Measurements from ENCODE around the gene CWF19L2. TPM values are rescaled to one million over a fixed set of nuclear protein-coding genes. Genes with fewer than 3 reads are reported as not detected.

CWF19L2 gene
- total RNA-seq, 2 experiments from 2014 or later, result 13.4 to 21.4 TPM

GRCh38 chr11:107387666-107388065, 70.0 kb downstream of the CWF19L2 start:
- no peak for TF ChIP-seq EZH2phosphoT487 (IDR thresholded peaks at IDR 0.05; ENCODE audit: borderline replicate concordance, low read depth, low read length)
- TF ChIP-seq CTCF (conservative IDR thresholded peaks at IDR 0.05; ENCODE audit: low read length), result no peak
- ChIA-PET CTCF (ENCODE audit: unreplicated experiment) (no interaction called here), POLR2A (interaction anchor here (0.7 kb wide), 1 partner anchor 901 kb away, joined by 3 read pairs; no protein-coding TSS in a partner anchor)
- no peak for DNase-seq (ENCODE audit: low spot score)
- H3K27ac ChIP-seq (ENCODE audit: low read depth, low read length, poor library complexity, severe bottlenecking), result no peak overlapping the region
- intact Hi-C loops (cut with micrococcal nuclease; ENCODE audit: unreplicated experiment), result no loop called here
- H3K4me3 ChIP-seq (ENCODE audit: low read depth, low read length, poor library complexity, severe bottlenecking), result no peak overlapping the region
- no peaks in the 10 kb centered on the region for H3K79me2 ChIP-seq (ENCODE audit: insufficient read depth, low read depth, low read length)
- H3K36me3 ChIP-seq (ENCODE audit: insufficient read depth, low read length), result peaks cover 39% of the 10 kb centered on the region
- H3K9me2 ChIP-seq (ENCODE audit: insufficient read depth, low read length), result no peaks in the 10 kb centered on the region
- no TSS peak for BruUV-seq (replicated peaks)
- no peak overlapping the region for H2AFZ ChIP-seq (ENCODE audit: low read length)
- H4K20me1 ChIP-seq (ENCODE audit: insufficient read depth, low read length), result no peaks in the 10 kb centered on the region
- H3K4me2 ChIP-seq (ENCODE audit: low read length), result no peak overlapping the region
- H3K9me3 ChIP-seq (ENCODE audit: low read length), result no peaks in the 10 kb centered on the region
- no peaks in the 10 kb centered on the region for H3K4me1 ChIP-seq (ENCODE audit: insufficient read depth, low read length, poor library complexity, severe bottlenecking)

GRCh38 chr11:107385361-107385981, 72.2 kb downstream of the CWF19L2 start:
- ChIA-PET CTCF (ENCODE audit: unreplicated experiment) (no interaction called here), POLR2A (interaction anchor here (0.6 to 0.8 kb wide), 3 partner anchors 29 to 1594 kb away, joined by 3 to 4 read pairs (median 3); no protein-coding TSS in a partner anchor)

More at GRCh38 chr11:107385361-107385981, 72.2 kb downstream of the CWF19L2 start:
- no TSS peak for BruUV-seq (replicated peaks)
- no peak overlapping the region for H3K4me3 ChIP-seq (ENCODE audit: low read depth, low read length, poor library complexity, severe bottlenecking)
- H3K4me1 ChIP-seq (ENCODE audit: insufficient read depth, low read length, poor library complexity, severe bottlenecking), result no peaks in the 10 kb centered on the region
- no peak for DNase-seq (ENCODE audit: low spot score)
- H3K36me3 ChIP-seq (ENCODE audit: insufficient read depth, low read length), result peaks cover 17% of the 10 kb centered on the region
- no peaks in the 10 kb centered on the region for H4K20me1 ChIP-seq (ENCODE audit: insufficient read depth, low read length)
- no peaks in the 10 kb centered on the region for H3K79me2 ChIP-seq (ENCODE audit: insufficient read depth, low read depth, low read length)
- H3K27ac ChIP-seq (ENCODE audit: low read depth, low read length, poor library complexity, severe bottlenecking), result no peak overlapping the region
- TF ChIP-seq EZH2phosphoT487 (IDR thresholded peaks at IDR 0.05; ENCODE audit: borderline replicate concordance, low read depth, low read length) (no peak), CTCF (conservative IDR thresholded peaks at IDR 0.05; ENCODE audit: low read length) (no peak)
- H3K9me2 ChIP-seq (ENCODE audit: insufficient read depth, low read length), result no peaks in the 10 kb centered on the region
- no peak overlapping the region for H2AFZ ChIP-seq (ENCODE audit: low read length)
- intact Hi-C loops (cut with micrococcal nuclease; ENCODE audit: unreplicated experiment), result no loop called here
- H3K9me3 ChIP-seq (ENCODE audit: low read length), result no peaks in the 10 kb centered on the region
- no peak overlapping the region for H3K4me2 ChIP-seq (ENCODE audit: low read length)

Measured in OCI-LY7 (cell line).